Retinal pigment epithelial cell (primary cell): ENCODE results near the gene WSCD1.

Experiments used
- DNase-seq: peaks from one replicate; pipeline ENCODE4 v3.0.0-alpha.2; 2010; ENCODE audit warnings: low read depth
- H3K4me3 ChIP-seq: 2 replicates; pipeline ENCODE4 v1.5.1; 2011; ENCODE audit warnings: mild to moderate bottlenecking, low read length, control low read depth, moderate library complexity
- CTCF ChIP-seq: conservative IDR thresholded peaks from 2 replicates; pipeline ENCODE4 v1.5.1; 2011; ENCODE audit warnings: low read depth, low read length, control low read depth, inconsistent platforms

The WSCD1 gene

GRCh38 chr17:6084311-6085161, 14.4 kb downstream of the WSCD1 start:
- TF ChIP-seq CTCF: no peak
- no peak for DNase-seq
- H3K4me3 ChIP-seq: no peak overlapping the region

DNA sequence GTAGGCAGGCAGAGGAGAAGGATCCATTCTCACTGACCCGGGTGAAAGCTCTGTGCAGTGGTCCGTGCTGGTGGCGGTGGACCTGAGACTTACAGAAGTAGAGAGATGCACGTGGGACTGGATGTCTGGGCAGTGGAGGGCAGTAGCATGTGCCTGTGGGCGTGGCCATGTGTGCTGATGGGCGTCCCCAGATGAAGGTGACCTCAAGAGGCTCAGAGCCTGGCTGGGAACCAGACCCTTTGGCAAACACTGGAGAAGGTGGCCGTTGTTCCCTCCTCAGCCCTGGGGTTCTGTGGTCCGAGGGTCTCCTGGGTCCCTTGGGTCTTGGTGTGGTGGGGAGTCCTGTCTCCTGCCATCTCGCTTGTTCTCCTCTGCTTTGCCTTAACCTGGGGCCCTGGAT, 15.6 kb downstream of the WSCD1 start:
- DNase-seq: no peak
- H3K4me3 ChIP-seq: no peak overlapping the region
- TF ChIP-seq CTCF: no peak

DNA sequence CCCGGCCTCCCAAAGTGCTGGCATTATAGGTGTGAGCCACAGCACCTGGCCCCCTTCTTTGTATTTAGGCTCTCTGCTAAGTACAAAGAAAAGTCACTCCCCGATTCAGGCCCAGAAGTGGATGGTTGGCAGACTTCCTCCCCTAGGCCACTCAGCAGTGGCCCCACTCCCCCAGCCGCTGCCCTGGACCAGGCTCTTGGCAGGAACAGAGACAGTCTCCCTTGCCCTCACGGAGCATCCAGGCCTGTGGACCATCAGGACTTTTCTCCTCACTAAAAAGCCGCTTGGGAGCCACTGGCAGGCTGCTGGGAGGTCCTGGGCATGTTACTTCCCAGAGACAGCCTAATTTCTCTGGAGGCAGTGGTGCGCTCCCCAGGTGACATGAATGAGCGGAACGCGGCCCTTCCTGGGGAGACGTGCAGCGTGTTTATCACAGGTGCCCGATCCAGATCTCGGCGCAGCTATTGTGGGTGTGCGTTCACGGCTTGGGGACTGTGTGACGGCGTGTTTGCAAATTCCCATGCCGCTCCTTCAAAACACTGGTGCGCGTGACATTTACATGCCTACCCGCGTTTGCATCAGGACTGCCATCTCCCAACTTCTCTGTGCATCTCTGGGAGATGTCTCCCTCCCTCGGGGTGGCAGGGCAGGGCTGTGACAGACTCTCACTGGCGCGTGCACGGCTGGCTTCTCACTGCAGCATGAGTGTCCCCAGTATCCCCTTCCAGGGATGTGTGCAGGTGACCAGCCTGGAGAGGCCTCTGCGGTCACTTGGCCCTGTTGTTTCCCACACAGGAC, 16.6 kb downstream of the WSCD1 start:
- H3K4me3 ChIP-seq: no peak overlapping the region
- no peak for DNase-seq
- TF ChIP-seq CTCF: no peak

DNA sequence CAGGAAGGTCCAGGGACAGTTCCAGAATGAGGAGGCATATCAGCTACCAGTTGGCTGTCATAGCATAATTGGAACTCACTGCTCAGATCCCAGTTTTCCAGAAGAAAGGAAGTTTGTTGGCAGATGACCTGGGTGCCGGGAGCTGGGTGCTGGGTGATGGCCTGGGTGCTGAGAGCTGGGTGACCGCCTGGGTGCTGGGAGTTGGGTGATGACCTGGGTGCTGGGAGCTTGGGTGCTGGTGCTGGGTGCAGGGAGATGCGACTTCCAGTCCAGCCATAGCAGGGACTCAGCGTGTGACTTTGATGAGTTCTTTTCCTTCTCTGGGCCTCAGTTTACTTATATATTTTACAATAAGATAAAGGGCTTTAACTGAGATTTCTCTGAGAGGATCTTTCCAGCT, 18.0 kb downstream of the WSCD1 start:
- H3K4me3 ChIP-seq: no peak overlapping the region
- no peak for DNase-seq
- no peak for TF ChIP-seq CTCF

DNA sequence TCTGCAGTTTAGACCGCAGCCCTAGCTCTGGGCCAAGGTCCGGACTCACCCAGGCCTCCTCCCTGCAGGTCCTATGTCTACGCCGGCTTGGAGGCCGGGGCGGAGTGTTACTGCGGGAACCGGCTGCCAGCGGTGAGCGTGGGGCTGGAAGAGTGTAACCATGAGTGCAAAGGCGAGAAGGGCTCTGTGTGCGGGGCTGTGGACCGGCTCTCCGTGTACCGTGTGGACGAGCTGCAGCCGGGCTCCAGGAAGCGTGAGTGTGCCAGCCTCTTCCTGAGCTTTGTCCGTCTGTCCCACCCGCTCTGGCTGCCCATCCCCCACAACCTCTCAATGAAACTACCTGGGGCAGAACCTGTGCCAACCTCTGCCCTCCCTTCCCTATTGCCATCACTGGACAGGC, 20.1 kb downstream of the WSCD1 start:
- no peak for TF ChIP-seq CTCF
- DNase-seq: no peak
- no peak overlapping the region for H3K4me3 ChIP-seq

DNA sequence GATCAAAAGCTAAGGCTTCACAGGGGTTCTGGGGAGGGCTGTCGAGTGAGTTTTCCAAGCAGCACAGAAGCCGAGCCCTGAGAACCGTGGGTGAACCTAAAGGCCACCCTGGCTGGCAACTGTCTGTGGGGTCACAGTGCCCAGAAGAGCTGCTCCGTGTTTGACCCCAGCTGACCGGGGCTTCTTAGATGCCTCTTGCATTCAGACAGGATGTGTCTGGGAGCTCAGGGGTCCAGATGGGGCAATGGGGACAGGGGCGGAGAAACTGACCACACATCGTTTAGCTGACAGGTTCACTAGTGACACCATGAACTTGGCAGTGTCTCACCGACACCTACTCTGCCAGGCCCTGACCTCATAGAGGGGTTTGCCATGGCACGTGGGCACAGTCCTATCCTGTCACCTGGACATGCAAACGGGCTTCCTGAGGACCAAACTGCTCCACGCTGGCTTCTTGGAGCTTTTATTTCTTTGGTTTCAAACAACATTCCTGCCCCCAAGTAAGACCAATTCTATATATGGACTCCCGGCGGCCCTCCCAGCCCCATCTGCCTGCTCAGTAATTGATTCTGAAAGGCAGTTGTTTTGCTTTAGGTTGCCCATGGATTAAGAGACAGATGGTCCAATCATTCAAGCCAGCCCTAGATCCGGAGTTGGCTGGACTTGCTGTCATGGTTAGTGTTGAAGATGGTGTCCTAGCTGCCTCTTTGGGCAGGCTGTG, 22.2 kb downstream of the WSCD1 start:
- H3K4me3 ChIP-seq: no peak overlapping the region
- DNase-seq: no peak
- no peak for TF ChIP-seq CTCF
